Activated naive CD8-positive, alpha-beta T cell treated with anti-CD3 and anti-CD28 coated beads, Interleukin-2, amount 50 U/mL, for 24 hours (primary cell): ENCODE results near the gene RHBDL3.

ENCODE experiments used
- ATAC-seq: fragments of 150-1000 bp; cut with Tn5 transposase; one replicate; pipeline ENCODE4 v1.10.0; 2021
- DNase-seq: peaks from one replicate; pipeline ENCODE4 v3.0.0; 2021
- H3K27ac Mint-ChIP-seq: one replicate; pipeline ENCODE4 v1.8.0; 2021; ENCODE audit warnings: mild to moderate bottlenecking, mixed read lengths
- H3K27me3 Mint-ChIP-seq: one replicate; pipeline ENCODE4 v1.8.0; 2021; ENCODE audit warnings: mixed read lengths
- H3K36me3 Mint-ChIP-seq: one replicate; pipeline ENCODE4 v1.8.0; 2021; ENCODE audit warnings: low read depth, mixed read lengths
- H3K4me1 Mint-ChIP-seq: one replicate; pipeline ENCODE4 v1.8.0; 2021; ENCODE audit warnings: mixed read lengths
- H3K4me3 Mint-ChIP-seq: one replicate; pipeline ENCODE4 v1.8.0; 2021; ENCODE audit warnings: mild to moderate bottlenecking, moderate library complexity, mixed read lengths
- H3K9me3 Mint-ChIP-seq: one replicate; pipeline ENCODE4 v1.8.0; 2021; ENCODE audit warnings: mixed read lengths

RHBDL3 gene

GRCh38 chr17:32276171-32276601 lies 10.6 kb downstream of the RHBDL3 start:
- no peak overlapping the region for H3K4me3 Mint-ChIP-seq
- peak; percentile 31 for ATAC-seq
- H3K27me3 Mint-ChIP-seq: peaks cover 30% of the 10 kb centered on the region
- DNase-seq: no peak
- H3K9me3 Mint-ChIP-seq: no peaks in the 10 kb centered on the region
- peaks cover 2% of the 10 kb centered on the region for H3K4me1 Mint-ChIP-seq
- no peaks in the 10 kb centered on the region for H3K36me3 Mint-ChIP-seq
- no peak overlapping the region for H3K27ac Mint-ChIP-seq

- no peak overlapping the region for H3K4me3 Mint-ChIP-seq
These were observed 11.7 kb downstream of the RHBDL3 start for GRCh38 chr17:32277284-32277683.

GRCh38 chr17:32278815-32279214 lies 13.2 kb downstream of the RHBDL3 start:
- peaks cover 13% of the 10 kb centered on the region for H3K27me3 Mint-ChIP-seq
- DNase-seq (no peak), ATAC-seq (no peak)
- no peaks in the 10 kb centered on the region for H3K36me3 Mint-ChIP-seq
- H3K9me3 Mint-ChIP-seq: no peaks in the 10 kb centered on the region
- no peak overlapping the region for H3K27ac Mint-ChIP-seq
- no peak overlapping the region for H3K4me3 Mint-ChIP-seq
- peaks cover 2% of the 10 kb centered on the region for H3K4me1 Mint-ChIP-seq

More at GRCh38 chr17:32277284-32277683, 11.7 kb downstream of the RHBDL3 start:
- no peaks in the 10 kb centered on the region for H3K9me3 Mint-ChIP-seq
- H3K4me1 Mint-ChIP-seq: peaks cover 2% of the 10 kb centered on the region
- peaks cover 20% of the 10 kb centered on the region for H3K27me3 Mint-ChIP-seq
- no peak for DNase-seq
- no peaks in the 10 kb centered on the region for H3K36me3 Mint-ChIP-seq
- no peak overlapping the region for H3K27ac Mint-ChIP-seq
- ATAC-seq: no peak

GRCh38 chr17:32279891-32280716 lies 14.5 kb downstream of the RHBDL3 start:
- no peak overlapping the region for H3K27ac Mint-ChIP-seq
- no peaks in the 10 kb centered on the region for H3K9me3 Mint-ChIP-seq
- H3K27me3 Mint-ChIP-seq: peaks cover 9% of the 10 kb centered on the region
- H3K4me1 Mint-ChIP-seq: peaks cover 2% of the 10 kb centered on the region
- no peak overlapping the region for H3K4me3 Mint-ChIP-seq
- DNase-seq: no peak
- no peak for ATAC-seq
- H3K36me3 Mint-ChIP-seq: no peaks in the 10 kb centered on the region

- peaks cover 9% of the 10 kb centered on the region for H3K27me3 Mint-ChIP-seq
- no peaks in the 10 kb centered on the region for H3K36me3 Mint-ChIP-seq
These were observed 15.4 kb downstream of the RHBDL3 start for GRCh38 chr17:32281011-32281451.

GRCh38 chr17:32283745-32284201 lies 18.1 kb downstream of the RHBDL3 start:
- no peaks in the 10 kb centered on the region for H3K36me3 Mint-ChIP-seq

More at GRCh38 chr17:32281011-32281451, 15.4 kb downstream of the RHBDL3 start:
- no peaks in the 10 kb centered on the region for H3K9me3 Mint-ChIP-seq
- H3K27ac Mint-ChIP-seq: no peak overlapping the region
- ATAC-seq (no peak), DNase-seq (no peak)
- H3K4me1 Mint-ChIP-seq: peaks cover under 1% of the 10 kb centered on the region
- no peak overlapping the region for H3K4me3 Mint-ChIP-seq

GRCh38 chr17:32285306-32285705 lies 19.7 kb downstream of the RHBDL3 start:
- no peak overlapping the region for H3K27ac Mint-ChIP-seq
- H3K9me3 Mint-ChIP-seq: no peaks in the 10 kb centered on the region
- H3K4me1 Mint-ChIP-seq: no peaks in the 10 kb centered on the region
- DNase-seq: no peak
- ATAC-seq: no peak
- no peak overlapping the region for H3K4me3 Mint-ChIP-seq
- peaks cover 9% of the 10 kb centered on the region for H3K27me3 Mint-ChIP-seq
- H3K36me3 Mint-ChIP-seq: no peaks in the 10 kb centered on the region

More at GRCh38 chr17:32283745-32284201, 18.1 kb downstream of the RHBDL3 start:
- no peaks in the 10 kb centered on the region for H3K4me1 Mint-ChIP-seq
- no peak for ATAC-seq
- H3K9me3 Mint-ChIP-seq: no peaks in the 10 kb centered on the region
- no peak for DNase-seq
- no peak overlapping the region for H3K27ac Mint-ChIP-seq
- peaks cover 9% of the 10 kb centered on the region for H3K27me3 Mint-ChIP-seq
- H3K4me3 Mint-ChIP-seq: no peak overlapping the region

GRCh38 chr17:32285746-32286517 lies 20.3 kb downstream of the RHBDL3 start:
- Mint-ChIP-seq H3K27me3 (peaks cover 9% of the 10 kb centered on the region), H3K4me1 (no peaks in the 10 kb centered on the region), H3K27ac (no peak overlapping the region), H3K4me3 (no peak overlapping the region), H3K9me3 (no peaks in the 10 kb centered on the region), H3K36me3 (no peaks in the 10 kb centered on the region)
- DNase-seq: no peak
- ATAC-seq: no peak

- DNase-seq: no peak
- Mint-ChIP-seq H3K36me3 (no peaks in the 10 kb centered on the region), H3K27ac (no peak overlapping the region), H3K9me3 (no peaks in the 10 kb centered on the region), H3K27me3 (peaks cover 9% of the 10 kb centered on the region), H3K4me1 (no peaks in the 10 kb centered on the region), H3K4me3 (no peak overlapping the region)
- ATAC-seq: peak; percentile 58
These were observed 20.9 kb downstream of the RHBDL3 start for GRCh38 chr17:32286518-32286900.

GRCh38 chr17:32287804-32288511 lies 22.3 kb downstream of the RHBDL3 start:
- Mint-ChIP-seq H3K4me1 (no peaks in the 10 kb centered on the region), H3K27me3 (peaks cover 9% of the 10 kb centered on the region), H3K36me3 (no peaks in the 10 kb centered on the region), H3K9me3 (no peaks in the 10 kb centered on the region), H3K27ac (no peak overlapping the region), H3K4me3 (no peak overlapping the region)
- ATAC-seq (no peak), DNase-seq (no peak)

- no peaks in the 10 kb centered on the region for H3K36me3 Mint-ChIP-seq
- no peak for ATAC-seq
- no peaks in the 10 kb centered on the region for H3K9me3 Mint-ChIP-seq
- peaks cover 8% of the 10 kb centered on the region for H3K27me3 Mint-ChIP-seq
- no peak overlapping the region for H3K27ac Mint-ChIP-seq
- H3K4me1 Mint-ChIP-seq: no peaks in the 10 kb centered on the region
- DNase-seq: no peak
- no peak overlapping the region for H3K4me3 Mint-ChIP-seq
These were observed 23.0 kb downstream of the RHBDL3 start for GRCh38 chr17:32288615-32289014.

- DNase-seq (no peak), ATAC-seq (no peak)
- Mint-ChIP-seq H3K27me3 (peaks cover 2% of the 10 kb centered on the region), H3K4me1 (no peaks in the 10 kb centered on the region), H3K27ac (no peak overlapping the region), H3K4me3 (no peak overlapping the region), H3K9me3 (no peaks in the 10 kb centered on the region), H3K36me3 (no peaks in the 10 kb centered on the region)
These were observed 23.9 kb downstream of the RHBDL3 start for GRCh38 chr17:32289471-32290070.

- Mint-ChIP-seq H3K9me3 (no peaks in the 10 kb centered on the region), H3K27ac (no peak overlapping the region), H3K27me3 (peaks cover 4% of the 10 kb centered on the region), H3K36me3 (no peaks in the 10 kb centered on the region), H3K4me3 (no peak overlapping the region), H3K4me1 (no peaks in the 10 kb centered on the region)
- ATAC-seq: no peak
- DNase-seq: no peak
These were observed 26.5 kb downstream of the RHBDL3 start for GRCh38 chr17:32292094-32292493.

GRCh38 chr17:32297424-32297823 lies 31.8 kb downstream of the RHBDL3 start:
- peaks cover 2% of the 10 kb centered on the region for H3K27me3 Mint-ChIP-seq
- H3K36me3 Mint-ChIP-seq: no peaks in the 10 kb centered on the region
- DNase-seq (no peak), ATAC-seq (no peak)
- H3K27ac Mint-ChIP-seq: no peak overlapping the region
- H3K4me3 Mint-ChIP-seq: no peak overlapping the region
- no peaks in the 10 kb centered on the region for H3K9me3 Mint-ChIP-seq
- H3K4me1 Mint-ChIP-seq: no peaks in the 10 kb centered on the region
